A172 (cell line): ENCODE measurements around the gene MSH5. TPM values are rescaled to one million over a fixed set of nuclear protein-coding genes. Genes with fewer than 3 reads are reported as not detected.

Source experiments
- DNase-seq: peaks from one replicate; pipeline ENCODE4 v3.0.0-alpha.2; 2015; ENCODE audit warnings: low spot score
- total RNA-seq: library from RNA; depleted of rRNA; stranded (reverse); fragments of >200 nt; shearing (Covaris generic); gene quantifications from 2 replicates; pipeline ENCODE4 v1.2.3, GENCODE V29; 2014

Gene MSH5
- total RNA-seq, 1 experiment from 2014 or later: 6.1 TPM

DNA sequence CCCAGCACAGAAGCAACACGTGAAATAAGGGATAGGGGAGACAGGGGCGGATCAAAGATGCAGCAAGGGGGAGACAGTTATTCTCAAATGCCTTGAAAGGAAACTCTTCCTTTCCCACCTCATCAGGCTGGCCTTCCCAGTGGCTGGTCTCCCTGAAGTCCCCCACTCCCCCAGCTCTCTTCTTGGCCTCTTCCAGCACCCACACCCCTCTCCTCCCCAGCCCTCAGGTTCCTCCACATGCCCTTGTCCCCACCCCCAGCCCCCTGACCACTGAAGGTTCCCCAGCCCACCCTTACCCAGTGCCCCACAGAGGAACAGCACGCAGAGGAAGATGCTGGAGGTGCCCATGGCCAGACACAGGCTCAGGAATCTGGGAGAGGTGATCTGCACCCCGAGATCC lies 26.3 kb upstream of the MSH5 start:
- no peak for DNase-seq

DNA sequence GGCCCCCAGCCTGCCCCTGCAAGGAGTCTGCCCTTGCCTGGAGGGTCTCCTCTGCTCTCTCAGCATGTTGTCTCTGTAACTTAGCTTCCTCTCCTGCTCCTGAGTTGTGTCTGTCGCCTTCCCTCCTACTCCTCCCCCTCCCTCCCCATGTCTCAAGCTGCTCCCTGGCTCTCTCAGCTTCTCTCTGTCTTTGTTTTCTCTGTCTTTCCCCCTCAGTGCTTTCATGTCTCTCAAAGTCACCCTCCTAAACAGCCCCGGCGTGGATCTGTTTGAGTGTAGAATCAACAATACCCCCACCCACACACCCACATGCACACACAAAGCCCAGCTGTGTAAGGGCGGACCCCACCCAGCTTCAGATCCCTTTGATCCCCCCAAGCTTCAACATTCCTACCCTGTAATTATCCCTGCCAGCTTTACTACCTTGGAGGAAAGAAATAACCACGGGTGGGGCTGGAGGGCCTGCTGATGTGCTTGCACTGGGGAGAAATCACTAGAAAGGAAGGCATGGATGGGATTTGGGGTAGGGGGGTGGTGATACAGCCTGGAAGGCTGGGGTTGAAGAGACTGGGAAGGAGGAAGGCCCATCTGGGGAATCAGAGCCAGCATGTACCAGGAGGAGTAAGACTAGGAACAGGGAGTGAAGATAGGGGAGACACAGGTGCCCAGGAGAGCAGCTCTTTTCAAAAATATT lies 25.7 kb upstream of the MSH5 start:
- DNase-seq: no peak

DNA sequence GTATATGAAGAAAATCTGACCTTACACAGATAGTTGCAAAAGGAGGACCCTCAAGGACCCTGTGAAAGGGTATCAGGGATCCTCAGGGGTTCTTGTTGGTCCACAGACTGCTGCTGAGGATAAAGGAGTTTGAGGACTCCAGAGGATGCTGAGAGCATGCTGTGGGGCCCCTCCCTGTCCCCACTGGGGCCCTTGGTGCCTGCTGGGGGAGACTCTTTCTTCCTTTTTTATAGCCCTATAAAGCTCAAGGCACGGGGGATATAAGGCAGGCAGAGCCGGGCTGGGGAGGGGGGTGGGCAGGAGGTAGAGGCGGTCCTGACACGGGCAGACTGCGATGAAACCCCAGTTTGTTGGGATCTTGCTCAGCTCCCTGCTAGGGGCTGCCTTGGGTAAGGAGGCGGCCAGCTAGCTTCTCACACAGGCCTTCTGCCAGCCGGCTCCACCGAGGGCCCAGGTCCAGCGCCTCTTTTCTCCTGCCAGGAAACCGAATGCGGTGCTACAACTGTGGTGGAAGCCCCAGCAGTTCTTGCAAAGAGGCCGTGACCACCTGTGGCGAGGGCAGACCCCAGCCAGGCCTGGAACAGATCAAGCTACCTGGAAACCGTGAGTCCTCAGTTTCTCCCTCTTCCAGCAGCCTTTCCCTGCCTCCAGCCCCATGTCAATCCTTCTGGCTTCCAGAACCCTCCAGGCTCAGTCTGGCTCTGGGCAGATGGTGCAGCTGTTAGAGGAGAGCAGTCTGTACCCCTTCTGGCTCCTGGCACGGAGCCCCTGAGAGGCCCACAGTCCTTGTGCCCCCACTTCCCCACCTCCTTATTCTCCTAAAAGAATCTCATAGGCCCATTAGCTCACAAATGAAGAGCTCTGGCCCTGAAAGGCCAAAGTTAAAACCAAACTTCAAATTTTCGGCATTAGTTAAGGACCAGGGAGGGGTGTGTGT lies 24.5 kb upstream of the MSH5 start, which contains the start of gene LY6G6D:
TSS of gene LY6G6D (plus strand) at position 327 of the 937 bp plus-strand sequence. CDS start at position 335, 8 bp downstream.
- no peak for DNase-seq

DNA sequence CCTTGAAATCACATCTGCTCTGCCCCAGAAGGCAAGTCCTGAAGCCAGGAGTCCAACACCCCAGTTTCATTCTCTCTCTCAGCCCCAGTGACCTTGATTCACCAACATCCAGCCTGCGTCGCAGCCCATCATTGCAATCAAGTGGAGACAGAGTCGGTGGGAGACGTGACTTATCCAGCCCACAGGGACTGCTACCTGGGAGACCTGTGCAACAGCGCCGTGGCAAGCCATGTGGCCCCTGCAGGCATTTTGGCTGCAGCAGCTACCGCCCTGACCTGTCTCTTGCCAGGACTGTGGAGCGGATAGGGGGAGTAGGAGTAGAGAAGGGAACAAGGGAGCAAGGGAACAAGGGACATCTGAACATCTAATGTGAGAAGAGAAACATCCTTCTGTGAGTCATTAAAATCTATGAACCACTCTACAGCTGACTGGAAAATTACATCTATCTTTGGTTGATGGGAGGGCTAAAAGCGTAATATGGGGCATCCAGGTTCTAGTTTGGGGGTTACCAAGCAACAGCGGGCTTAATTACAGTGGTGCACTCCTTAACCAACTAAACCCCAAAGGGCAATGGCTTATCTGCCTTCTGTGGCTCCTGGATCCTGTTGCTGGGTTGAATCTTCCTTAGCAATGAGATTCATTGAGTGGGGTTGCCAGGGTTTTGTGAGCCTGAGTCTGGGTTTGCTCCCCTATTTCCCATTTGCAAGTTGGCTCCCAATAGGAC lies 22.1 kb upstream of the MSH5 start:
- DNase-seq: no peak

DNA sequence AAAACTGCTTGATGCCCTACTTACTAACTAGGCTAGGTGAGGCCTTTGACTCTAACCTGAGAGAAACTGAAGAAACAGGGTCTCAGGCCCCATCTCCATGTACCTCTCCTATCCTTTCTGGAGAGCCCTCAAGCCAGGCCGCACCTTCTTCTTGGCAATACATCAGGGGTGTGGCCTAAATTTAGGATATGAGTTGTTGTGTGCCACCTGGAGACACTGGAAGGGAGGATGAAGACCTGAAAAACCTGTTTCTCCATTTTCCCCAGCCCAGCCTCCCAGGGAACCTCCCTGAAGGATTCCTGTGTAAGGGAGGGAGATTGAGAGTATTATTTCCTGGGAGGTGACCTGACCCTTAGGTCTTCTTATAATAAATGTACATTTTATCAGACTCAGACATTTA lies 21.5 kb upstream of the MSH5 start:
- no peak for DNase-seq

DNA sequence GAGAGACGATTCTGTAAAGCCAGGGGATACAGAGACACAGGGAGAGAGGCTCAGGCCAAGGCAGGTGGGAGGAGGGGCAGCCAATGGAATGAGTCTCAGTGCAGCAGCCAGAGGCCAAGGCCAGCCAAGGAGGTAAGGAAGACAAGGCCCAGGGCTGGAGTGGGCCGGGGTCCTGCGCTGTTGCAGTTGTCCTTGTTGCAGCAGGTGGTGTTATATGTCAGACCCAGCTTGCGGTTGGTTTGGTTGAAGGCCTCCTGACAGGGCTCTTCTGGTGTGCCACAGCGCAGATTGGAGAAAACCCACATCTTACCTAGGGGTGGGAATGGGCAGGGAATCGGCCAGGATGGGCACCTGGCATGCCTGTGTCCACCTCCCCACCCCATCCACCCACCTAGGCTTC lies 20.8 kb upstream of the MSH5 start:
- no peak for DNase-seq

DNA sequence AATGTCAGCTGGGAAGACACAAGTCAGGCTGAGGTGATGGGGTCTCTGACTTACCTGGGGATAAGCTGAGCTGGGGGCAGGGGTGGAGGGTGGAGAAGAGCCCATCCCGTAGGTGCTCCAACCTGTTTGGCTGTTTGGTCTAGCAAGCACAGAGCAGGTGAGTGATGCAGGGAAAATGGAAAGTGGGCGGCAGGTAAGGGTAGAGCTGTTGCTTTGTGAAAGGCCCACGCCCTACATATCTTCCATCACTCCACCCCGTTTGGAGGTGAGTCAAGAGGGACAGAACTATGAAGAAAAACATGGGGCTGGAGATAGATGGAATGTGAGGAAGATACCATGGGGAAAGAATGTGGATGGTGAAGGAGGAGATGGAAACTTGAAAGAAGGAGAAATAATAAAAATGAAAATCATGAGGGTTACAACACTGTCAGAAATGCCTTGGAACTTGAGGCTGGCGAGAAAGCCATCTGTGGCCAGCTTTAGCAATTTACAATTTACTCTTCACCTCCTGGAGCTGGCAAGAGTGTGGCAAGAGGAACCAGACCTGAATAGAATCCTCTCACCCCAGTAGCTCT lies 19.5 kb upstream of the MSH5 start:
- no peak for DNase-seq

DNA sequence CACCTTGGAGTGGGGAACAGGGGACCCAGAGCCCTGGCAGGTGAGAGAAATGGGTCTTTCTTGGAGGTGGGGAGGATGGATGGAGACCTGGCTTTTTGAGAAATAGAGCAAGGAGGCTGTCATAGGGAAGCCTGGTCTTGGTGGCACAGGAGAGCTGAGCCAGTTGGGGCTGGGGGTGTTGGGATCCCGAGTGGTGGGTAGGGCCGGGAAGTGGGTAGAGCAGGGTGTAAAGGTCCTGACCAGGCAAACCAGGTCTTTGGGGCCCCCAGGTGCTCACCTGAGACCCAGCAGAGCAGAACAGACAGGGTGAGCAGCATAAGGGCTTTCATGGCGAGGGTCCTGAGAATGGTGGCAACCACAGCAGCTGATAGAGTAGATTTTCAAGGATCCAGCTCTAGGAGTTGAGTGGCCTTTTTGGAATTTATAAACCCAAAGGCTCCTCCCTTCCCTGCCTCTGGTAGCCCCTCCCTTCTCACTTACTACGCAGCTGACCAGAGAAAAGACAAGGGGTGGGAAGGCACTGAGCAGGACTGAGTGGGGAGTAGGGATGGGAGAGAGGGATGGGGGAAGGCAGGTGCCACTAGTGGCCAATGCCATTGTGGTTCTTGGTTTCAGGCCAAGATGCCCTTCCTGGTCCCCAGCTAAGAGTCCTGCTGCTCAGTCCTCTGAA lies 18.3 kb upstream of the MSH5 start, which contains the start of gene LY6G6C:
TSS of gene LY6G6C (minus strand) at position 396 of the 670 bp plus-strand sequence. CDS start at position 329, 67 bp downstream.
- DNase-seq: no peak

DNA sequence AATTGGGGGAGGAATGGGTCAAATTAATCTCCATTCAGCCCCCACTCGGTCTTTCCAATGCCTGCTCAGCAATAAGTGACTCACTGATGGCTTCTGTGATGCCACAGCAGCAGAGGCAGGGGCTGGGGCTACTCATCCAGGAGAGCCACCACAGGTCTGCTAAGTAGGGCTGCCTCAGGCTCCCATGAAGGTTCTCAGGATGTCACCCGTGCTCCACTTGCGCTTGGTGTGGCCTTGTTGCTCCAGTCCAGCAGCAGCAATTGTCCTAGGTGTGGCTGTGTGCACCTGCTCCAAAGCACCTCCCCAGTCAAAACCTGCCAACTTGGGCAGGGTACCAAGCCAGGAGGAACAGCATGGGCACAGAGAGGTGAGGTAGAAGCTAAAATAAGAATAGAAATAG lies 17.6 kb upstream of the MSH5 start:
- no peak for DNase-seq

DNA sequence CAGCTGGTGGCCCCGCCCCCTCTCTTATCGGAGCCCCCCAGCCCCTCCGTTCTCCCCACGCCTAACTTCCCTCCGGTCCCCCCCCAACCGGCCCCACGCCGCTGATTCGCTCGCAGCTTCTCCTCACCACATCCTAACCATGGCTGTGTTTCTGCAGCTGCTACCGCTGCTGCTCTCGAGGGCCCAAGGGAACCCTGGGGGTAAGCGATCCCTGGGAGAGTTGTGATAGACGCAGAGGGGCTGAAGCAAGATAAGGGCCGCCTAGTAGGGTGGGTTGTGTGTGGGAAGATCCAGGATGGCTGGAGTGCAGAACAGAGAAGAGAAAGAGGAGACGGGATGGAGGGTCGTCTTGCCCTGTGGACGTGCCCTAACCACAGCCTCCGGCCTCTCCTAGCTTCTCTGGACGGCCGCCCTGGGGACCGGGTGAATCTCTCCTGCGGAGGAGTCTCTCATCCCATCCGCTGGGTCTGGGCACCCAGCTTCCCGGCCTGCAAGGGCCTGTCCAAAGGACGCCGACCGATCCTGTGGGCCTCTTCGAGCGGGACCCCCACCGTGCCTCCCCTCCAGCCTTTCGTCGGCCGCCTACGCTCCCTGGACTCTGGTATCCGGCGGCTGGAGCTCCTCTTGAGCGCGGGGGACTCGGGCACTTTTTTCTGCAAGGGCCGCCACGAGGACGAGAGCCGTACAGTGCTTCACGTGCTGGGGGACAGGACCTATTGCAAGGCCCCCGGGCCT lies 16.4 kb upstream of the MSH5 start, which contains the start of gene MPIG6B:
TSS of gene MPIG6B (plus strand) at position 129 of the 735 bp plus-strand sequence. CDS start at position 140, 11 bp downstream.
- no peak for DNase-seq

DNA sequence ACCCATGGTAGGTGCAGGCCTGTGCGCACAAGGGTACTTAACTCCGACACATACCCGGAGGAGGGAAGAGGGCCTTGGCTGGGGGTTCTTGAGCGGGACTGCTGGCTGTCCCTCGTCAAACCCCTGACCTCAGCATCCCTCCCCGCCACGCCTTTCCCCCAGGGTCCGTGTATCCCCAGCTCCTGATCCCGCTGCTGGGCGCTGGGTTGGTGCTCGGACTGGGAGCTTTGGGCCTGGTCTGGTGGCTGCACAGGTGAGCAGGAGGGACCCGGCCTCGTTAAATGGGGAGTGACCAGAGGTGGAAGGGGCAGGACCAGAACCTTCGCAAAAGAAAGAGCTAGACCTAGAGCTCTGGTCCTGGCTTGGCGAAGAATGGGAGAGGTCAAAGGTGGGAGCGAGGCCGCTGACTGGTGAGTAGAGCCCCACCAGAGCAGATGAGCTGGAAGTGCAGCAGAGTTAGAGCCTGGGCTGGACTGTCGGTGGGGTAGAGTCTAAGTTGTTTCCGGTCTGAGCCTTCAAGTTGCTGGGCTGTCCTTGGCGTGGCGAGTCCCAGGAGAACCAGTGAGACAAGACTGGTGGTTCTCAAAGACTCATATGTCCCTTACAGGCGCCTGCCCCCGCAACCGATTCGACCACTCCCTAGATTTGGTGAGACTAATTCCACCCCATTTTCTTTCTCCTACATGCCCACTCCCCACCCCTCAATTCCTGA lies 15.7 kb upstream of the MSH5 start:
- DNase-seq: no peak

DNA sequence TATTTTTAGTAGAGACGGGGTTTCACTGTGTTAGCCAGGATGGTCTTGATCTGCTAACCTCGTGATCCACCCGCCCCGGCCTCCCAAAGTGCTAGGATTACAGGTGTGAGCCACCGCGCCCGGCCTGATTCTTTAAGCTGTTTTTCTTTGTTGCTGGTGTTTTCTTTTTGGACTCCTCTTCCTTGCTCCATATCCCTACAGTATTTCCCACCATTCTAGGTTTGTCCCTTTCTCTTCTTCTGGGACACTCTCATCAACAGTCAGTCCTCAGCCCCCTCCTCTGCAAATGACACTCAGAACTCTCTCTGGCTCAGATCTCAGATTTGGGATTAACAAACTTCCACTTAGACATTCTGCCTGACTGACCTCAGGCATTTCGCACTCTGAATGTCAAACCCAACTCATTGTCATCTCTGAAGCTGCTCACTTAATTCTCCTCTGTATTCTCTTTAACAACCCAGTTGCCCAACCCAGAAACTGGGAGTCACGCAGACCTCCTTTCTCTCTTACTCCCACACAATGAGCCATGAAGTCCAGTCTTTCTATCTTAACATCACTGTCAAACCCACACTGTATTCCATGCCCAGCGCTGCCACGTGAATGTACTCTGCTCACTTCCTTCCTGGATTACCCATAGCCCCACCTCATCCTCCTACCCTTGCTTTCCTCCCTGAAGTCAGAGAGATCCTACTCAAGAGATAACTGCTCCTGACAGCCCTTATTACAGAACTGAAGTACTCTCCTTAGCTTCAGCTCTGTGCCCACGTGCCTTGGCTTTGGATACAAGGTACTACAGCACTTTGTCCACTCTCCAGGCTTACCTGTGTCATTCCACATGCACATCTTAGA lies 14.1 kb upstream of the MSH5 start:
- DNase-seq: no peak

DNA sequence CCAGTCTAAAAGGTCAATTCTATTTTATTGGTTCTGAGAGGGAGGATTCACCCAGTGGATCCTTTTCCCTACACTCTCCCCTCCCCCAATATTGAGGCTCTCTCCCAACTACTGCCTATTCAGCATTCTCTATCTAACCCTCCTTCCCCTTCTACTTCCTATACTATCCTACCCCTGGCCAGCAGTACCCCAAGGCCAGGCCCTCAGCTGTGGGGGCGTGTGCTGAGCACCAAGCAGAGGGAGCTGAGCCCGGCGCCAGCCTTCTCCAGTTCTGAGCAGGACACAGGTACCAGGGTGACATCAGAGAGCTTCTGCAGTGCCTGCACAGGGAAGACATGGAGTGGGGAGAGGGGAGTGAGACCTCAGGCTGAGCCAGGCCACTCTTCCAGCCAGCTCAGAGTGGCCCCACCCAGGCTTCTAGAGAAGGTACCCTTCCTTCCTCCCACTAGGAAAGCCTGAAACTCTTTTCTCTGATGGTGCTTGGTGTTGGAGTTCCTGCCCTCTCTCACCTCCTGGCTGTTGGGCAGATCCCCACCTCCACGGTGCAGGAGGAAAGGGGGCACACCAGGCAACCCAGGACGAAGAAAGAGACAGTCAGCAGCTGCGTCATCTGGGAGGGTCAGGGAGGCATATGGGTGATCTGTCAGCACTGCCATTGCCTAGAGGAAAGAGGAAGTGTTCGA lies 12.6 kb upstream of the MSH5 start:
- no peak for DNase-seq

DNA sequence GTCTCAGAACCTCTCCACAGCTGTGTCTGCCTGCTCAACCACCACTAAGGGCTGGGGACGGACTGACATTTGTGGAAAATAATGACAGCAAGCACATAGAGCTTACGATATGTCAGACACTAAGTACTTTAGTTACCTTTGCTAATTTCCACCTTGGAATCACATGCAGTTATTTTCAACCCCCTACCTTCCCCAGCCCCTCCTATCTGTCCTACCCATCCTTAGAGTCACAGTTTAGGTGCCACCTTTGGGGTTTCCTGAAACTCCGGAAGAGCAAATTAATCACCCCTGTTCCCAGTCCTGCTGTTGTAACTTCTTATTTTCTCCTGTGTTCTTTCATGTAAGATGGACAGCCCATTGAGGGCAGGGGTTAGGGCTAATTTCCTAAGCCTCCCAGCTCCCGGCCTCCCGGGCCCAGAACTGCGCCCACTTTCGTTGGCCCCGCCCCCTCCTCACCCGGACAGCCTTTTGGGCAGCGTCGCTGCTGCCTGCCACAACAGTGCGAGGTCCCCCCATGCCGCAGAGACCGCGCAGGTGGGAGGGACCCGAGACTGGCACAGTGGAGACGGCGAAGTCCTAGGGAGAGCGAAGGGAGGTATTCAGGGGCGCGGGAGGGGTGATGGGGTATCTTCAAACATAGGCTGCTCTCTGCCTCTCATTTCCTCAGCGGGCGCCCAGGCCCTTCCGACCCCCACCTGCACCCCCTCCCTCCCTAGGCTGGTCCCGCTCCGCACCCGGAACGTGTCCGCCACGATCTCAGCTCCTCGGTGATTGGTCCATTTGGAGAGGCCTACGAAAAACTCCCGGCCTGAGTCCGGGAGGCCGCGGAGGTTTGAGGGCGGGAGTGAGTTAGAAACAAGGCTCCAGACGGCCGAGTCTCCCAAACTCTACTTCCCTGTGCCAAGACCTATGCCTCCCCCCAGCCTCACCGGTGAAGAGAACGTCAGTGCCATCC lies 11.8 kb upstream of the MSH5 start:
- no peak for DNase-seq

DNA sequence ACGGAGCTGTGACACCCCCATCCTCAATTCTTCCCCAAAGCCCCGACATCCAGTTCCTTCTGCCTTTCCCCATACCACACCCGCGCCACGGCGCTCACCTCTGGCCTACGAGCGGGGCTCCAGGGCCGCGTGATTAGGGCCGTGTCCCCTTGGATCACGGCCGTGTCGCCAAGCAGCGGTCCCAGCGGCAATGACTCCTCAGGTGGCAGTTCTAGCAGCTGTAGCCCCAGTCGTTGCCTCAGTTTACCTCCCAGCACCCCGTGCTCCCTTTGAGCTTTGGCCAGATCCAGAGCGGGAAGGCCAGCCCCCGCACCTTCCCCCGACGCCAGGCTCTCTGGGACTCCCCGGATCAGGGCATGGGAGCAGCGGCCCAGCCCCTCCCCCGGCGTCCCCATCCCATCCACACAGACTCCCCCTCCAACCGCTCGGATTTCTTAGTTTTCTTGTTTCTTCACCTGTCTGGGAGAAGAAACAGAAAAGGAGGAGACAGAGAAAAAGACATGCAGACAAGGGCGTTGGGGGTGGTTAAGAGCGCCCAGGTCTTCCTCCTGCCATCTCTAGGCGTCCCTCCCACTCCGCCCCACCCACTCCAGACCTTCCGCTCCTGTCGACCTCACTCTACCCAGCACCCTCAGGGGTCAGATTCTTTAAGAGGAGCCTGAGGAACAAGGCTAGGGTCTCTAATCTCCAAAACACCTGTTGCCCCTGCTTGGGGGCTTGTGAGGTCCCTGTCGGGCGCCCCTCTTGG lies 10.9 kb upstream of the MSH5 start, which contains the start of gene DDAH2:
TSS of gene DDAH2 (minus strand) at position 533 of the 748 bp plus-strand sequence. CDS start at position 395, 138 bp downstream.
- no peak for DNase-seq

DNA sequence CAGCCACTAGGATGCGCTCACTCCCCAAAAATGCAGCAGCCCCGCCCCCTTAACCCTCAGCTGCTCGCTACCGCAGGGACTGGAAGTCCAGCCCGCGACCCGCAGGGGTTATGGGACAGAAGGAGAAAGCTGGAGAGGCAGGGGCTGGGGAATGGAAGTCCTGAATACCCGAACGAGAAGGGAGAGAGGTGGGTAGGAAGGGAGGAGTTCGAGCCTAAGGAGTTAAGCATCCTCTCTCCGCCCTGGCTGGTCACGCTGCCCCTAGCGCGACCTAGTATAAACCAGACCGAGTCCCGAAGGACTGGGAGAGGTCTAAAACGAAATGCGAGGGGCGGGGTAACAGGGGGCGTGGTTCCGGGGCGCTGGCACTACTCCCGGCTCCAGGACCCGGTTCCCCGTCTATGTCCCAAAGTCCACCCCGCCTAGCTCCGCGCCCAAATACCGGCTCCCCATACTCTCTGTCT lies 10.3 kb upstream of the MSH5 start:
- DNase-seq: peak; percentile 87
